GM19452 (cell line): ENCODE data around the gene ZSWIM1.

Experiments
- ATAC-seq: cut with Tn5 transposase; IDR thresholded peaks from one replicate; pipeline ENCODE4 v1.9.1; 2021; ENCODE audit not compliant: unreplicated experiment

Gene ZSWIM1

GRCh38 chr20:45907219-45907948 is 26.4 kb downstream of the ZSWIM1 start:
- no peak for ATAC-seq

- no peak for ATAC-seq
Measured at GRCh38 chr20:45908084-45908483, 27.1 kb downstream of the ZSWIM1 start.

- no peak for ATAC-seq
Measured at GRCh38 chr20:45909336-45909808, 28.3 kb downstream of the ZSWIM1 start.

GRCh38 chr20:45909817-45910669 is 29.0 kb downstream of the ZSWIM1 start:
- no peak for ATAC-seq

- ATAC-seq = peak; percentile 83
Measured at GRCh38 chr20:45910670-45911485, 29.9 kb downstream of the ZSWIM1 start.

- no peak for ATAC-seq
Measured at GRCh38 chr20:45911486-45912343, 30.7 kb downstream of the ZSWIM1 start, which contains the start of gene PLTP. TSS of gene PLTP (minus strand) at chr20:45912155. CDS start at chr20:45911452, 703 bp downstream.

- no peak for ATAC-seq
Measured at GRCh38 chr20:45912344-45912682, 31.3 kb downstream of the ZSWIM1 start.

GRCh38 chr20:45913116-45913515 is 32.1 kb downstream of the ZSWIM1 start:
- no peak for ATAC-seq

GRCh38 chr20:45917790-45918141 is 36.7 kb downstream of the ZSWIM1 start:
- no peak for ATAC-seq

- no peak for ATAC-seq
Measured at GRCh38 chr20:45918182-45918737, 37.2 kb downstream of the ZSWIM1 start.

GRCh38 chr20:45918779-45919537 is 37.9 kb downstream of the ZSWIM1 start:
- ATAC-seq = no peak

- ATAC-seq = no peak
Measured at GRCh38 chr20:45919542-45920399, 38.7 kb downstream of the ZSWIM1 start.

- no peak for ATAC-seq
Measured at GRCh38 chr20:45920462-45921336, 39.7 kb downstream of the ZSWIM1 start.

GRCh38 chr20:45921337-45922189 is 40.5 kb downstream of the ZSWIM1 start:
- no peak for ATAC-seq

- no peak for ATAC-seq
Measured at GRCh38 chr20:45924391-45925261, 43.6 kb downstream of the ZSWIM1 start.
